ENCODE measurements around the gene GRM7.

Gene GRM7

DNA sequence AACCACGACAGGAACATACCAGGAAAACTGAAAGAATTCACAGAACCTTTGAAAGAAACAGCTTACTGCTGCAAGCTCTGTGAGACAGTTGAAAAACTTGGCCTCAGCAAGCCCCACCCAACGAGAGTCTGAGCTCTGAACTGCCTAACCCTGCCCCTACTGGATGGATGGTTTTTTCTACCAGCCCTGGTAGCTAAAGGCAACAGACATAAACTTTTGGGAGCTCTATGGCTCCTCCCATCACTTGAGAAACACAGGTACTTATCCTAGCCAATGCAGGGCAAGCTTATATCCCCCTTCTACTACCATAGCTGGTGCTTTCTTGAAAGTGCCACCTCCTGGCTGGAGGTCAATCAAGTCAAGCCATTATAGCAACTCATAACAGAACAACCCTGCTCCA, 471.8 kb downstream of the GRM7 start:
- no peaks in the 10 kb centered on the region for H3K27me3 ChIP-seq (ENCODE audit: insufficient read depth, poor library complexity, severe bottlenecking)
- H3K27ac ChIP-seq (replicated peaks), result no peak overlapping the region
- H3K4me3 ChIP-seq (replicated peaks; ENCODE audit: insufficient read depth, low read length), result no peak overlapping the region
- TF ChIP-seq, protein P1, sequence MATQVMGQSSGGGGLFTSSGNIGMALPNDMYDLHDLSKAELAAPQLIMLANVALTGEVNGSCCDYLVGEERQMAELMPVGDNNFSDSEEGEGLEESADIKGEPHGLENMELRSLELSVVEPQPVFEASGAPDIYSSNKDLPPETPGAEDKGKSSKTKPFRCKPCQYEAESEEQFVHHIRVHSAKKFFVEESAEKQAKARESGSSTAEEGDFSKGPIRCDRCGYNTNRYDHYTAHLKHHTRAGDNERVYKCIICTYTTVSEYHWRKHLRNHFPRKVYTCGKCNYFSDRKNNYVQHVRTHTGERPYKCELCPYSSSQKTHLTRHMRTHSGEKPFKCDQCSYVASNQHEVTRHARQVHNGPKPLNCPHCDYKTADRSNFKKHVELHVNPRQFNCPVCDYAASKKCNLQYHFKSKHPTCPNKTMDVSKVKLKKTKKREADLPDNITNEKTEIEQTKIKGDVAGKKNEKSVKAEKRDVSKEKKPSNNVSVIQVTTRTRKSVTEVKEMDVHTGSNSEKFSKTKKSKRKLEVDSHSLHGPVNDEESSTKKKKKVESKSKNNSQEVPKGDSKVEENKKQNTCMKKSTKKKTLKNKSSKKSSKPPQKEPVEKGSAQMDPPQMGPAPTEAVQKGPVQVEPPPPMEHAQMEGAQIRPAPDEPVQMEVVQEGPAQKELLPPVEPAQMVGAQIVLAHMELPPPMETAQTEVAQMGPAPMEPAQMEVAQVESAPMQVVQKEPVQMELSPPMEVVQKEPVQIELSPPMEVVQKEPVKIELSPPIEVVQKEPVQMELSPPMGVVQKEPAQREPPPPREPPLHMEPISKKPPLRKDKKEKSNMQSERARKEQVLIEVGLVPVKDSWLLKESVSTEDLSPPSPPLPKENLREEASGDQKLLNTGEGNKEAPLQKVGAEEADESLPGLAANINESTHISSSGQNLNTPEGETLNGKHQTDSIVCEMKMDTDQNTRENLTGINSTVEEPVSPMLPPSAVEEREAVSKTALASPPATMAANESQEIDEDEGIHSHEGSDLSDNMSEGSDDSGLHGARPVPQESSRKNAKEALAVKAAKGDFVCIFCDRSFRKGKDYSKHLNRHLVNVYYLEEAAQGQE (IDR thresholded peaks at IDR 0.05; ENCODE audit: insufficient replicate concordance, low read depth), result no peak
- TF ChIP-seq CTCF (IDR thresholded peaks at IDR 0.05; ENCODE audit: insufficient read depth, low read length) (no peak), GABPA (IDR thresholded peaks at IDR 0.05; ENCODE audit: low read depth) (no peak), POLR2AphosphoS5 (IDR thresholded peaks at IDR 0.05; ENCODE audit: low read depth) (no peak), SPI1 (IDR thresholded peaks at IDR 0.05; ENCODE audit: borderline replicate concordance, low read depth) (no peak)
- no peak for DNase-seq (ENCODE audit: low read depth in 1 of 2, low spot score in 1 of 2)

- Histone ChIP-seq H3K27me3 (ENCODE audit: insufficient read depth, poor library complexity, severe bottlenecking) (no peaks in the 10 kb centered on the region), H3K4me3 (replicated peaks; ENCODE audit: insufficient read depth, low read length) (no peak overlapping the region), H3K27ac (replicated peaks) (no peak overlapping the region)
- TF ChIP-seq, protein P1 (IDR thresholded peaks at IDR 0.05; ENCODE audit: insufficient replicate concordance, low read depth), result no peak
- TF ChIP-seq CTCF (IDR thresholded peaks at IDR 0.05; ENCODE audit: insufficient read depth, low read length), result no peak
- TF ChIP-seq GABPA (IDR thresholded peaks at IDR 0.05; ENCODE audit: low read depth), result no peak
- TF ChIP-seq SPI1 (IDR thresholded peaks at IDR 0.05; ENCODE audit: borderline replicate concordance, low read depth), result no peak
- TF ChIP-seq POLR2AphosphoS5 (IDR thresholded peaks at IDR 0.05; ENCODE audit: low read depth), result no peak
- DNase-seq (ENCODE audit: low read depth in 1 of 2, low spot score in 1 of 2), result no peak
Measured at GRCh38 chr3:7333125-7333524, 472.2 kb downstream of the GRM7 start.

GRCh38 chr3:7340795-7341194, 479.9 kb downstream of the GRM7 start:
- no peak for DNase-seq (ENCODE audit: low read depth in 1 of 2, low spot score in 1 of 2)
- Histone ChIP-seq H3K27me3 (ENCODE audit: insufficient read depth, poor library complexity, severe bottlenecking) (no peaks in the 10 kb centered on the region), H3K27ac (replicated peaks) (no peak overlapping the region), H3K4me3 (replicated peaks; ENCODE audit: insufficient read depth, low read length) (no peak overlapping the region)
- TF ChIP-seq GABPA (IDR thresholded peaks at IDR 0.05; ENCODE audit: low read depth) (no peak), CTCF (IDR thresholded peaks at IDR 0.05; ENCODE audit: insufficient read depth, low read length) (no peak), POLR2AphosphoS5 (IDR thresholded peaks at IDR 0.05; ENCODE audit: low read depth) (no peak), SPI1 (IDR thresholded peaks at IDR 0.05; ENCODE audit: borderline replicate concordance, low read depth) (no peak)
- TF ChIP-seq, protein P1 (IDR thresholded peaks at IDR 0.05; ENCODE audit: insufficient replicate concordance, low read depth), result no peak

All from HL-60 (cell line).